GM21723 (cell line): ENCODE results near the gene WASL.
"Not testable (repeated sequence)": the region's sequence is repeated elsewhere in the genome, so short reads cannot be mapped to it uniquely, and the experiment has no call there.

ENCODE experiments used
- ATAC-seq: cut with Tn5 transposase; IDR thresholded peaks from one replicate; pipeline ENCODE4 v1.9.1; 2021; ENCODE audit warnings: mild to moderate bottlenecking, moderate library complexity; ENCODE audit not compliant: unreplicated experiment

The WASL gene

GRCh38 chr7:123635551-123636359 lies 113.0 kb downstream of the WASL start:
- peak; percentile 76 for ATAC-seq

GRCh38 chr7:123634011-123634573 lies 114.7 kb downstream of the WASL start:
- not testable (repeated sequence) for ATAC-seq

- ATAC-seq, result no peak
These were observed 115.2 kb downstream of the WASL start for GRCh38 chr7:123633553-123633952.

GRCh38 chr7:123632808-123633207 lies 116.0 kb downstream of the WASL start:
- no peak for ATAC-seq
